Fibroblast of skin of right quadriceps (primary cell): ENCODE results near the gene IFNE.

Experiments
- DNase-seq: peaks from one replicate; pipeline ENCODE4 v3.0.0-alpha.2; 2013

IFNE gene

GRCh38 chr9:21482213-21482612 lies at the start of gene IFNE:
Gene IFNE (minus strand): TSS chr9:21482313. CDS start chr9:21481694, 619 bp downstream.
- DNase-seq, result no peak

- DNase-seq, result no peak
Observed at GRCh38 chr9:21528123-21528808, 46.2 kb upstream of the IFNE start.

- DNase-seq, result no peak
Observed at GRCh38 chr9:21527579-21527978, 45.5 kb upstream of the IFNE start.

GRCh38 chr9:21525174-21525573 lies 43.1 kb upstream of the IFNE start:
- DNase-seq, result no peak

- no peak for DNase-seq
Observed at GRCh38 chr9:21524099-21524830, 42.2 kb upstream of the IFNE start.

- DNase-seq, result no peak
Observed at GRCh38 chr9:21523021-21524014, 41.2 kb upstream of the IFNE start.

- DNase-seq, result no peak
Observed at GRCh38 chr9:21522348-21522747, 40.2 kb upstream of the IFNE start.

- DNase-seq, result no peak
Observed at GRCh38 chr9:21521448-21521847, 39.3 kb upstream of the IFNE start.

- DNase-seq, result no peak
Observed at GRCh38 chr9:21520501-21521228, 38.6 kb upstream of the IFNE start.

- no peak for DNase-seq
Observed at GRCh38 chr9:21519855-21520434, 37.8 kb upstream of the IFNE start.

GRCh38 chr9:21516796-21517195 lies 34.7 kb upstream of the IFNE start:
- DNase-seq, result no peak

GRCh38 chr9:21513431-21513830 lies 31.3 kb upstream of the IFNE start:
- no peak for DNase-seq

GRCh38 chr9:21510806-21511205 lies 28.7 kb upstream of the IFNE start:
- peak; percentile 16 for DNase-seq

- peak; percentile 17 for DNase-seq
Observed at GRCh38 chr9:21507483-21507790, 25.3 kb upstream of the IFNE start.

- peak; percentile 97 for DNase-seq
Observed at GRCh38 chr9:21506626-21507482, 24.7 kb upstream of the IFNE start.

GRCh38 chr9:21505425-21506179 lies 23.5 kb upstream of the IFNE start:
- peak; percentile 31 for DNase-seq

GRCh38 chr9:21504894-21505293 lies 22.8 kb upstream of the IFNE start:
- DNase-seq, result no peak

GRCh38 chr9:21504113-21504512 lies 22.0 kb upstream of the IFNE start:
- no peak for DNase-seq

GRCh38 chr9:21502586-21502985 lies 20.5 kb upstream of the IFNE start:
- DNase-seq, result no peak

- no peak for DNase-seq
Observed at GRCh38 chr9:21499912-21500311, 17.8 kb upstream of the IFNE start.

- DNase-seq, result no peak
Observed at GRCh38 chr9:21491756-21492155, 9.6 kb upstream of the IFNE start.
